HepG2 (cell line): ENCODE results near the gene OSM.

Experiments used
- EEA1 ChIP-seq: sonication (generic); formaldehyde crosslinking; IDR thresholded peaks from 2 replicates; pipeline ENCODE4 v1.5.1; 2020; ENCODE audit warnings: mild to moderate bottlenecking, missing genetic modification reagents, borderline replicate concordance
- ETV5 ChIP-seq: IDR thresholded peaks from 2 replicates; pipeline ENCODE4 v1.6.1; 2018; ENCODE audit warnings: missing biosample characterization, missing genetic modification reagents, inconsistent platforms, borderline replicate concordance
- MAZ ChIP-seq, 2 experiments: sonication (generic) in 1 of 2; formaldehyde crosslinking in 1 of 2; IDR thresholded peaks; 2 replicates each; pipeline versions ENCODE4 v1.5.0 to v1.6.1; 2012 to 2020; ENCODE audit warnings: low read depth in 2 of 2, mild to moderate bottlenecking in 2 of 2, borderline replicate concordance in 1 of 2, improper control_type of control experiment in 1 of 2, low read length in 1 of 2, missing genetic modification reagents in 1 of 2, moderate library complexity in 1 of 2
- MEIS2 ChIP-seq: sonication (generic); formaldehyde crosslinking; IDR thresholded peaks from 2 replicates; pipeline ENCODE4 v1.9.0; 2021; ENCODE audit warnings: mild to moderate bottlenecking, missing genetic modification reagents
- POLR2A ChIP-seq, 2 experiments: IDR thresholded peaks; 2 replicates each; pipeline ENCODE4 v1.6.1; 2011; ENCODE audit warnings: low read depth in 2 of 2, low read length in 2 of 2, mild to moderate bottlenecking in 1 of 2, moderate library complexity in 1 of 2; ENCODE audit not compliant: insufficient read depth in 1 of 2
- TCF12 ChIP-seq, 2 experiments: fragments of 450-650 bp in 1 of 2; sonication (generic) in 1 of 2; formaldehyde crosslinking in 1 of 2; IDR thresholded peaks; 2 replicates each; pipeline versions ENCODE4 v1.6.1 to v1.8.0; 2017 to 2022; ENCODE audit warnings: antibody characterized with exemption in 1 of 2, mild to moderate bottlenecking in 1 of 2, missing genetic modification reagents in 1 of 2, moderate library complexity in 1 of 2
- ZBTB33 ChIP-seq: sonication (generic); formaldehyde crosslinking; IDR thresholded peaks from 2 replicates; pipeline ENCODE4 v1.4.0; 2020; ENCODE audit warnings: missing genetic modification reagents
- ZNF768 ChIP-seq: sonication (generic); formaldehyde crosslinking; IDR thresholded peaks from 2 replicates; pipeline ENCODE4 v1.4.0; 2020; ENCODE audit warnings: missing genetic modification reagents

GRCh38 chr22:30238136-30238535 lies 28.5 kb downstream of the OSM start:
- no peak for TF ChIP-seq MAZ (IDR thresholded peaks at IDR 0.05; ENCODE audit: borderline replicate concordance, low read depth, low read length)
- TF ChIP-seq MAZ (CRISPR knock-in tag; IDR thresholded peaks at IDR 0.05; ENCODE audit: low read depth) = no peak
- TF ChIP-seq TCF12 (IDR thresholded peaks at IDR 0.05) = no peak
- TF ChIP-seq TCF12 (CRISPR knock-in tag; IDR thresholded peaks at IDR 0.05) = no peak
- no peak for TF ChIP-seq EEA1 (CRISPR knock-in tag)
- TF ChIP-seq POLR2A (IDR thresholded peaks at IDR 0.05; ENCODE audit: insufficient read depth in 1 of 2, low read depth in 2 of 2, low read length in 2 of 2) = no peak
- no peak for TF ChIP-seq ZBTB33 (CRISPR knock-in tag)
- no peak for TF ChIP-seq ZNF768 (CRISPR knock-in tag)
- TF ChIP-seq MEIS2 (CRISPR knock-in tag) = no peak
- no peak for TF ChIP-seq ETV5 (CRISPR knock-in tag)
